K562 (cell line): ENCODE data around the gene FLII. TPM values are rescaled to one million over a fixed set of nuclear protein-coding genes. Genes with fewer than 3 reads are reported as not detected.

Experiments
- ATAC-seq: fragments of 200-7000 bp; cut with Tn5 transposase; 3 replicates; pipeline ENCODE4 v1.9.1; 2020; ENCODE audit warnings: moderate library complexity
- BruUV-seq: library from RNA; stranded (reverse); fragments of 400-500 nt; replicated peaks from 2 replicates; lab custom pipeline; 2021; lab: Mats Ljungman, UMichigan
- CTCF ChIA-PET: fragments of 300-600 bp; formaldehyde crosslinking; extraction: SDS; loops from one replicate; lab custom pipeline; 2021; ENCODE audit warnings: low intra/inter-chr PET ratio; lab: Yijun Ruan, JAX
- POLR2A ChIA-PET: fragments of 300-600, 350-650 bp; sonication (Branson Sonifier 250); formaldehyde crosslinking; extraction: SDS; loops from one replicate; lab custom pipeline; 2021; ENCODE audit warnings: antibody characterized with exemption, inconsistent platforms; lab: Yijun Ruan, JAX
- DNase-seq, 4 experiments: peaks; one replicate each; pipeline versions ENCODE4 v3.0.0 to v3.0.0-alpha.2; 2011 to 2018; ENCODE audit warnings: low spot score in 3 of 4, mixed read lengths in 3 of 4; ENCODE audit errors: extremely low read depth in 1 of 4
- FAIRE-seq: peaks from 2 replicates; lab custom pipeline; 2011; peaks lifted over from hg19 to GRCh38; lab: Jason Lieb, UNC
- H2AFZ ChIP-seq: 2 replicates; pipeline ENCODE4 v1.6.0; 2011; ENCODE audit warnings: low read depth, low read length, control low read depth, inconsistent platforms
- H3K27ac ChIP-seq: fragments of 200-600 bp; 3 replicates; pipeline ENCODE4 v1.8.0; 2011; ENCODE audit warnings: low read depth, mild to moderate bottlenecking, control low read depth, inconsistent platforms, low read length, moderate library complexity, mixed read lengths; ENCODE audit errors: extremely low read depth
- H3K27me3 ChIP-seq, 2 experiments: fragments of 300-600 bp in 1 of 2; 2 replicates in 1 of 2; 3 replicates in 1 of 2; pipeline versions ENCODE4 v1.6.0 to v1.8.0; 2011; ENCODE audit warnings: inconsistent platforms in 2 of 2, low read length in 2 of 2, mild to moderate bottlenecking in 1 of 2, mixed read lengths in 1 of 2, moderate library complexity in 1 of 2; ENCODE audit not compliant: control insufficient read depth in 2 of 2, insufficient read depth in 2 of 2
- H3K36me3 ChIP-seq: fragments of 300-600 bp; 3 replicates; pipeline ENCODE4 v1.8.0; 2011; ENCODE audit warnings: mild to moderate bottlenecking, low read length, inconsistent platforms; ENCODE audit not compliant: control insufficient read depth, insufficient read depth
- H3K4me1 ChIP-seq, 2 experiments: fragments of 200-600 bp in 1 of 2; replicated peaks in 1 of 2; 2 replicates in 1 of 2; 3 replicates in 1 of 2; pipeline versions ENCODE4 v1.5.1 to v1.8.0; 2011; ENCODE audit warnings: inconsistent platforms in 2 of 2, low read length in 2 of 2, mild to moderate bottlenecking in 1 of 2, mixed read lengths in 1 of 2, moderate library complexity in 1 of 2; ENCODE audit not compliant: control insufficient read depth in 2 of 2, insufficient read depth in 2 of 2
- H3K4me2 ChIP-seq: 2 replicates; pipeline ENCODE4 v1.6.1; 2011; ENCODE audit warnings: low read length, control low read depth, inconsistent platforms, mixed read lengths; ENCODE audit not compliant: insufficient read depth
- H3K4me3 ChIP-seq: fragments of 200-600 bp; sonication (generic), shearing (Covaris generic); 2 replicates; pipeline ENCODE4 v1.5.1; 2016; ENCODE audit warnings: control low read depth, inconsistent platforms
- H3K79me2 ChIP-seq: fragments of 200-600 bp; 3 replicates; pipeline ENCODE4 v1.8.0; 2011; ENCODE audit warnings: low read length, inconsistent platforms; ENCODE audit not compliant: control insufficient read depth, insufficient read depth
- H3K9ac ChIP-seq, 2 experiments: 2 replicates each; pipeline versions ENCODE4 v1.6.0 to v1.6.1; 2011; ENCODE audit warnings: low read depth in 2 of 2, low read length in 2 of 2, control low read depth in 1 of 2, inconsistent platforms in 1 of 2, mild to moderate bottlenecking in 1 of 2, mixed read lengths in 1 of 2; ENCODE audit not compliant: insufficient read depth in 1 of 2
- H3K9me1 ChIP-seq: one replicate; pipeline ENCODE4 v1.6.0; 2011; ENCODE audit warnings: inconsistent platforms, mild to moderate bottlenecking, low read length, moderate library complexity; ENCODE audit not compliant: control insufficient read depth, insufficient read depth
- H3K9me3 ChIP-seq: replicated peaks from 2 replicates; pipeline ENCODE4 v1.5.1; 2011; ENCODE audit warnings: low read depth, low read length, inconsistent platforms; ENCODE audit not compliant: control insufficient read depth, insufficient read depth
- H4K20me1 ChIP-seq: replicated peaks from 2 replicates; pipeline ENCODE4 v1.6.1; 2011; ENCODE audit warnings: low read length, inconsistent platforms, mixed read lengths; ENCODE audit not compliant: control insufficient read depth, insufficient read depth
- ASH1L ChIP-seq: fragments of 450-650 bp; IDR thresholded peaks from 2 replicates; pipeline ENCODE4 v1.6.1; 2018; ENCODE audit warnings: borderline replicate concordance, mild to moderate bottlenecking, low read depth; ENCODE audit not compliant: partially characterized antibody
- DIDO1 ChIP-seq: fragments of 450-650 bp; IDR thresholded peaks from 2 replicates; pipeline ENCODE4 v1.6.1; 2016; ENCODE audit warnings: low read depth, missing biosample characterization, missing genetic modification characterization
- ETV6 ChIP-seq, 3 experiments: fragments of 150-350 bp in 1 of 3; sonication (generic) in 1 of 3; formaldehyde crosslinking in 1 of 3; IDR thresholded peaks; 2 replicates each; pipeline versions ENCODE4 v1.6.1 to v1.8.0; 2014 to 2022; ENCODE audit warnings: borderline replicate concordance in 2 of 3, low read depth in 2 of 3, antibody characterized with exemption in 1 of 3, low read length in 1 of 3, mild to moderate bottlenecking in 1 of 3, missing genetic modification reagents in 1 of 3
- FOXA3 ChIP-seq, 2 experiments: fragments of 450-650 bp in 1 of 2; sonication (generic) in 1 of 2; formaldehyde crosslinking; IDR thresholded peaks in 1 of 2; conservative IDR thresholded peaks in 1 of 2; 2 replicates each; pipeline versions ENCODE4 v1.4.0 to v1.8.0; 2020 to 2022; ENCODE audit warnings: mild to moderate bottlenecking in 2 of 2, missing genetic modification reagents in 1 of 2
- KDM4B ChIP-seq, 2 experiments: fragments of 450-650 bp in 1 of 2; sonication (generic) in 1 of 2; IDR thresholded peaks; 2 replicates each; pipeline ENCODE4 v1.6.1; 2016 to 2017; ENCODE audit warnings: borderline replicate concordance in 2 of 2, antibody characterized with exemption in 1 of 2, low read depth in 1 of 2, mild to moderate bottlenecking in 1 of 2
- MYC ChIP-seq, 2 experiments: fragments of 250-450 bp in 1 of 2; sonication (Bioruptor Pico) in 1 of 2; IDR thresholded peaks; 2 replicates each; pipeline versions ENCODE4 v1.5.1 to v1.6.1; 2012 to 2021; ENCODE audit warnings: low read depth in 2 of 2, borderline replicate concordance in 1 of 2, improper control_type of control experiment in 1 of 2, low read length in 1 of 2, mild to moderate bottlenecking in 1 of 2, moderate library complexity in 1 of 2
- NR0B1 ChIP-seq: fragments of 450-650 bp; IDR thresholded peaks from one replicate; pipeline ENCODE4 v1.6.1; 2018; ENCODE audit warnings: mild to moderate bottlenecking, moderate library complexity; ENCODE audit not compliant: partially characterized antibody
- ZNF778 ChIP-seq: fragments of 450-650 bp; formaldehyde crosslinking; IDR thresholded peaks from 2 replicates; pipeline ENCODE4 v1.4.0; 2020; ENCODE audit warnings: mild to moderate bottlenecking, moderate library complexity
- WGBS: fragments of 100-300 bp; shearing (Covaris generic); methylation state at CpG from one replicate; pipeline ENCODE4 v1.1.6; 2016; ENCODE audit warnings: low coverage, mixed read lengths; ENCODE audit not compliant: insufficient coverage; ENCODE audit errors: missing lambda C conversion rate; 5-methylcytosine and 5-hydroxymethylcytosine counted together
- in situ Hi-C: fragments of 300-500 bp; cut with MboI; formaldehyde crosslinking; loops from 4 replicates; pipeline ENCODE4 v1.15.0; 2018; ENCODE audit warnings: inconsistent platforms, mixed read lengths
- intact Hi-C: fragments of 100-400 bp; cut with micrococcal nuclease; formaldehyde crosslinking; loops from 2 replicates; pipeline ENCODE4 v1.14.2; 2022
- polyA plus RNA-seq, 8 experiments: library from polyadenylated mRNA; depleted of rRNA in 4 of 8; stranded (reverse) in 5 of 8; unstranded in 3 of 8; fragments of >200 nt; fragmentation: Nextera tagmentation in 2 of 8; fragmentation: Illumina TruSeq in 1 of 8; extraction: Ambion mirVana in 2 of 8; extraction: Trizol in 1 of 8; gene quantifications; 2 replicates each; pipeline versions ENCODE4 v1.2.1 to v1.2.3, GENCODE V29; 2011 to 2014; ENCODE audit warnings: inconsistent platforms in 1 of 8, missing spikeins in 1 of 8
- total RNA-seq, 7 experiments: library from RNA; depleted of rRNA in 6 of 7; stranded (reverse); fragments of >200 nt in 6 of 7; fragmentation: Illumina TruSeq in 2 of 7; extraction: Trizol in 2 of 7; gene quantifications; 2 replicates each; pipeline versions ENCODE4 v1.2.1 to v1.2.3, GENCODE V29; 2011 to 2021; ENCODE audit warnings: low replicate concordance in 1 of 7

The FLII gene
- total and polyA plus RNA-seq, 9 of the 15 experiments (the other 6 are each of a cell fraction or from before 2014, with no cell fraction given) = 11.7 to 126 (median 82.5) TPM

- intact Hi-C loops (no loop called here), in situ Hi-C loops (loop anchor here (25.0 kb wide), 1 partner anchor 354 kb away; no protein-coding TSS in a partner anchor)
- DNase-seq (no peak), ATAC-seq (no peak), FAIRE-seq (no peak)
- ChIA-PET POLR2A (no interaction called here), CTCF (interaction anchor here (0.5 kb wide), 1 partner anchor 165 kb away, joined by 3 read pairs; no protein-coding TSS in a partner anchor)
- Histone ChIP-seq H3K9me3 (no peaks in the 10 kb centered on the region), H3K9ac (no peak overlapping the region), H3K9me1 (peaks cover 3% of the 10 kb centered on the region), H3K27ac (no peak overlapping the region), H4K20me1 (peaks cover 9% of the 10 kb centered on the region), H3K4me1 (no peaks in the 10 kb centered on the region), H3K4me2 (no peak overlapping the region), H3K27me3 (no peaks in the 10 kb centered on the region), H3K4me3 (no peak overlapping the region), H2AFZ (no peak overlapping the region), H3K36me3 (peaks cover 66% of the 10 kb centered on the region; the same call in 2 of the 3 replicates), H3K79me2 (peaks cover 6% of the 10 kb centered on the region; the same call in 2 of the 3 replicates)
- no TSS peak for BruUV-seq
- WGBS = 95% methylated on average over 7 of the region's 19 CpGs
- TF ChIP-seq ZNF778 (CRISPR knock-in tag) (no peak), DIDO1 (tag) (no peak), FOXA3 (CRISPR knock-in tag; conservative IDR thresholded peaks at IDR 0.05 in 1 of 2, IDR thresholded peaks at IDR 0.05 in 1 of 2) (no peak), KDM4B (IDR thresholded peaks at IDR 0.05; ENCODE audit: borderline replicate concordance in 2 of 2, low read depth in 1 of 2) (no peak)
These were observed 50.4 kb downstream of the FLII start for GRCh38 chr17:18208092-18208491.

DNA sequence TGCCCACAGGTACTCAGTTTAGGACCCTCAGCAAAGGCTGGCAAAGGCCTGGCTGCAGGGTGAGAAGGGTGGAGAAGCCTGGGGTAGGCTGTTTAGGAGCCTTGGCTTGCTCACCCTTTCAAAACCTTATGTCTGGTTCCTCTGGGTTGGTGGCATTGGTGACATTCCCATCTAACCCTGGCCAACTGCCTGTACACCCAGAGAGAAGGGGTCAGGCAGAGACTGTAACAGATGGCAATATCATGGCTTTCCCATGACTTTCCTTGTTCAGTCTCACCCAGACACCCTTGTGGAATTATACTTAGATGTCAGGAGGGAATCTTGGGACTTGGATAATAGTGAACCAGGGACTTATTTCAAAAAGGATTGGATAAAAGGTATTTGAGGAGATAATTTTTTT is 51.6 kb downstream of the FLII start:
- ATAC-seq (no peak), DNase-seq (no peak), FAIRE-seq (no peak)
- Histone ChIP-seq H3K4me1 (no peaks in the 10 kb centered on the region), H3K36me3 (peaks cover 67% of the 10 kb centered on the region; the same call in 2 of the 3 replicates), H3K9me1 (peaks cover 3% of the 10 kb centered on the region), H3K9me3 (no peaks in the 10 kb centered on the region), H3K4me2 (no peak overlapping the region), H4K20me1 (peaks cover 9% of the 10 kb centered on the region), H3K27me3 (no peaks in the 10 kb centered on the region), H3K79me2 (peaks cover 7% of the 10 kb centered on the region; the same call in 2 of the 3 replicates), H2AFZ (no peak overlapping the region), H3K4me3 (no peak overlapping the region), H3K9ac (no peak overlapping the region), H3K27ac (no peak overlapping the region)
- BruUV-seq = no TSS peak
- ChIA-PET CTCF (no interaction called here), POLR2A (no interaction called here)
- in situ Hi-C loops = loop anchor here (25.0 kb wide), 1 partner anchor 355 kb away; no protein-coding TSS in a partner anchor
- intact Hi-C loops = no loop called here
- no peak for TF ChIP-seq ASH1L
- TF ChIP-seq MYC (IDR thresholded peaks at IDR 0.05; ENCODE audit: low read depth, low read length) = no peak
- no peak for TF ChIP-seq MYC (CRISPR knock-in tag; IDR thresholded peaks at IDR 0.05; ENCODE audit: borderline replicate concordance, low read depth)
- TF ChIP-seq ETV6 (IDR thresholded peaks at IDR 0.05; ENCODE audit: borderline replicate concordance in 1 of 2, low read depth in 2 of 2, low read length in 1 of 2) = no peak
- TF ChIP-seq ETV6 (CRISPR knock-in tag; IDR thresholded peaks at IDR 0.05; ENCODE audit: borderline replicate concordance) = no peak
- no peak for TF ChIP-seq NR0B1
